ENCODE measurements around the gene OPRM1.

GRCh38 chr6:154238831-154239230, 199.8 kb downstream of the OPRM1 start:
- TF ChIP-seq CTCF (IDR thresholded peaks at IDR 0.05) (no peak), POLR2A (IDR thresholded peaks at IDR 0.05) (no peak)
